GM11168 (cell line): ENCODE data around the gene OMP.

Source experiments
- in situ Hi-C: fragments of 300-500 bp; cut with MboI; formaldehyde crosslinking; loops from one replicate; pipeline ENCODE4 v1.12.0; 2022; ENCODE audit warnings: low sequenced_read_pairs; ENCODE audit not compliant: unreplicated experiment

The OMP gene

DNA sequence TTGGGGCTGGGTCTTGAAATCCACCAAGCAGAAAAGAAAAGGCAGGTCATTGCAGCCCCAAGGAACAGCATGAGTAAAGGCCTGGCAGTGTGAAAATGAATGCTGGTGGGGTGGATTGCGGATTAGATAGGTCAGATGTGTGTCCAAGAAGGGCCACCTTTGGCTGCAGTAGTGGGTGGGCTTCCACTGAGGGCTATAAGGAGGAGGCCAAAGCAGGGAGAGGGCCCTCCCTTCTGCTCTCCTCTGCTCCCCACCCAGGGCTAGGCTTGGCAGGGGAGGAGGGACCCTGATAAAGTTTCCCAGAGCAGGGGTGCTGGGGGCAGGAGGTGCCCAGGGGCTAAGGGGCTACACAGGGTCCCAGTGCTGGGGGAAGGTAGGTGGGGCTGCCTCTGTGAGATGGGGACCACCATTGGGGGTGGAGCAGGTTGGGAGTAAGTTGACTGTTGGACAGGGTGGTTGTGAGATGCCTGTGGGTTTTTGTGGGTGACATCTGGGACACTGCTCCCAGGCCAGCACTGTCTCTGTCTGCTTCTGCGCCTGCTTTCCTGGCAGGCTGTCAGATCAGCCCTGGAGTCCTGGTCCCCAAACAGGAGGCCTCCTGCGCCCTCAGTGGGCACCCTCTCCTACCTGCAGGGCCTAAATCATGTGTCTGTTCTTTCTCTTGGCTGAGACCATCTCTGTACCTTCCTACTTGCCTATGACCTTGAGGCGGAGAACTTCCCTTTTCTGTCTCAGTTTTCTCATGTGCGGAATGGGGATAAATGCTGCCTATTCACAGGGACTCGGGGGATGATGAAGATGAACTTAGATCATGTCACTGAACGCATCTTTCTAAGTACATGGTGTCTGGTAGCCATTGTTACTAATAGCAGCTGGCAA lies 33.9 kb upstream of the OMP start:
- in situ Hi-C loops = no loop called here

DNA sequence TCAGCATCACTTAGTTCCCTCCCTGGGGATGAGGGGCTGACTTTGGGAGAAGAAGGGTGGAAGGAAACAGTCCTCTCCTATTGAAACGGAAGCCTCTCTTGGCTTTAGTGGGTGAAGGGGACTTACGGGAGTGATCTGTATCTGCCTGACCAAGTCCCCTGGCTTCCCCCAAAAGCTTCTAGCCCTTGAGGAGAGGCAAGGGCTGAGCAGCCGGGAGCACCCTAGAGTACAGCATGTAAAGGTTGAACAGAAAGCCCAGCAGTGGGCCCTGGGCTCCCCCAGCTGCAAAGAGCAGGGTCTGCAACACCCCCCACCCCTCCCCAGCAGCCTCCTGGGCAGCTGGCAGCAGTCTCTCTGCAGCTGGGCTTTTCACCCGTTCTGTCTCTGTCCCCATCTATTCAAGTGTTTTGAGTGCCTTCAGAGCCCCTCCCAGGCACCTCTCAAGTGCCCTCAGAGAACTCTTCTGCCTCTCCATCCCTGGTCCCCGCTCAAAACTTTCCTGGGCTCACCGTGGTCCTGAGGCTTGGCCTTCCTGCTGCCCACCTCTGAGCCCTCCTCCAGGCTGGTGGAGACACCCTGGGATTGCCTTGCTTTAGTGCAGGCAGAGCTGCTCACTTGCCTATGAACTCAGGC lies 33.2 kb upstream of the OMP start:
- in situ Hi-C loops = no loop called here

DNA sequence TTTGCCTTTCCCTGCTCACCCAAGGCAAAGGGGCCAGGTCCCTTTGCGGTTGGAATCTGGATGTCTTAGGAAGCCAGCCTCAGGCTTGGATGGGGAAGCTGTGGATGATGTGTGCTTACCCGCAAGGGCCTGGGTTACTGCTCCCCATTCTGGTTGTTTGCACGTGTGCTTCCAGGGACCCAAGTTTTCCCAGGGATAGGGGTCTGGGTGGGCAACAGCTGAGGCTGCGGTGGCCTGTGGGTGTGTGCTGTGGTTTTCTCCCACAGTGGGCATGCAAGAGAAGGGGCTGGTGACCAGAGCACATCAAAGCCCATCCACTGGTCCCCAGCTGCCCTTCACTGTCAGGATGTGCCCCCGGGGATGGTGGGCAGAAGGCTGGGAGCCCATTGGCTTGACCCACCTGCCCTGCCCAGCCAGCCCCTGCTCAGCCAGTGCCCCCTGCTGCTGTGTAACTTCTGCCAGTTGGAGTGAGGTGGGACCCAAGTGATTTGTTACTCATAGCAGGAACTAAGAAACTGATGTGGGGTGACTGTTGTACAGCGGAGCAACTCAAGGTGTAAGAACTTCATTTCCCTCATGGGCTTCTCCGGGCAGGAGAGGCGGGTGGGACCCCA lies 32.6 kb upstream of the OMP start:
- in situ Hi-C loops = no loop called here

DNA sequence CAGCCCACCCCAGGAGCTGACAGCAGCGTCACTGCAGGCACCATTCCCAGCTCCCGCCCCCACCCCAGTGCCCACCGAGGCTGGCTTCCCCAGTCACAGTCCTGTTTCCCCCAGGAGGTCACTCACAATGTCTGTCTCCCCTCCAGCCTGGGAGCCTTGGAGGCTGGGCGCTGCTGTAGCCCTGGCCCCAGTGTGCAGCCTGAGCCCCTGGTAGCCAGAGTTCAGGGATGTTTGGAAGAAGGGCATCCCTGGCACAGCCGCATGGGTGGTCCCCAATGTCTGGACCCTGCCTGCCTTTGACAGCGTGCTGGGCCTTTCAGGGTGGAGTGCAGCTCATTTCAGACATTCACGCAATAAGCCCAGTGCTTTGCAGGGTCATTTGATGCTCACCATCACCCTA lies 31.6 kb upstream of the OMP start:
- in situ Hi-C loops = no loop called here

DNA sequence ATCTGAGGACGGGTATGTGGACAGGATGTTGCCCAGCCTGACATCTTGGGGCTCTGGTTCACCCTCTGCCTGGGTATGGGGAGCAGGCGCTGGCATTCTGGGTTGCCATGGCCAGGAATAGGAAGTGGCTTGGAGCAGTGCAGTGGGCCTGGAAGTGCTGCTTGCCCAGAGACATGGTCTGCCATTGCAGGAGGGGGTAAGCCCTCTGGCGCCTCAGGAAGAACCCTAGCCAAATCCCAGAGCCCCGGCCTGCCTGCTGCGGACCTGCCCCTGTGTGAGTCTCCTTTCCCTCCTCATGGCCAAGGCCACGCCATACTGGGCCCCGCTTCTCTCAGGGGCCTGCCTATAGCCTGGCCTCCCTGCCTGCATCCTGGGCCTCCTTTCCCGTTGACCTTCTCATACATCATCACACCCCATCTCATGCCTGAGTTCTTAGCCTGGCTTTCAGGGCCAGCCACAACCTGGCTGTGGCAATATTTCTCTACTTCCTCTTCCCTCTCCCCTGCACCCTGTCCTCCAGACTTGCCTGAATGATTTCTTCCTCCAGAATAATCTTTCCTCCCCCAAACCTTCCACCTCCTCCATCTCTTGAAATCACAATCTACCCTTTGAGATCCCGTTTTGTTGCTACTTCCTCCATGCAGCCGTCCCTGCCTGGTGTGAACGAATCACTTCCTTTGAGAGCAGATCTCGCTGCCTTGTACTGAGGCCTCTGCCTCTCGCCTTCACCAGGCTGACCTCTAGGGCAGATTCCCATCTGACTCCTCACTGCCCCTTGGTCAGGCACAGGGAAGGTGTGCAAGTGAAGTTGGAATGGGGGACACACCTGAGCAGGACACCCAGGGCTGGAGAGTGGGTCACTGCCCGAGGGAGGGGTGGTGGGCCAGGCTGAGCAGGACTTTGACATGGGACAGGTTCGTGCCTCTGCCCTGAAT lies 30.7 kb upstream of the OMP start:
- in situ Hi-C loops = no loop called here

DNA sequence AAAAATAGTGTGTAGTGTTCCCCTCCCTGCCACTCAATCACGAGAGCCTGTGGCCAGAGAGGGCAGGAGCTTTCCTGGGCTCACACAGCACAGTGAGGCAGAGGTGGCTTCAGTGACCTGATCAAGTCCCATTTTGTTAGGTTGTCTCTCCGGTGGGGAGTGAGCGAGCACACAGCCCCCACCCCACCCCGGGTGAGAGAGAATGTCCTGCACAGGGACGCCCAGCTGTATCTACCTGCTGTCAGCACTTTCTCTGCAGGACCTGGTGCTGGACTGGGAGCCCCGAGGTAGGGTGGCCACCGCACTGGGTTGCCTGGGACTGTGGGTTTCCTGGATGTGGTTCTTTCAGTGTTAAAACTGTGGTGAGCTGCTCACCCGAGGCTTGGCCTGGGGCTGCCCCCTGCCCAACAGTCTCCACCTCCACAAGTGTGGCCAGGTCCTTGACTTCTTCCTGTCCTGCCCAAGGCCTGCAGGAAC lies 29.8 kb upstream of the OMP start:
- in situ Hi-C loops = no loop called here

DNA sequence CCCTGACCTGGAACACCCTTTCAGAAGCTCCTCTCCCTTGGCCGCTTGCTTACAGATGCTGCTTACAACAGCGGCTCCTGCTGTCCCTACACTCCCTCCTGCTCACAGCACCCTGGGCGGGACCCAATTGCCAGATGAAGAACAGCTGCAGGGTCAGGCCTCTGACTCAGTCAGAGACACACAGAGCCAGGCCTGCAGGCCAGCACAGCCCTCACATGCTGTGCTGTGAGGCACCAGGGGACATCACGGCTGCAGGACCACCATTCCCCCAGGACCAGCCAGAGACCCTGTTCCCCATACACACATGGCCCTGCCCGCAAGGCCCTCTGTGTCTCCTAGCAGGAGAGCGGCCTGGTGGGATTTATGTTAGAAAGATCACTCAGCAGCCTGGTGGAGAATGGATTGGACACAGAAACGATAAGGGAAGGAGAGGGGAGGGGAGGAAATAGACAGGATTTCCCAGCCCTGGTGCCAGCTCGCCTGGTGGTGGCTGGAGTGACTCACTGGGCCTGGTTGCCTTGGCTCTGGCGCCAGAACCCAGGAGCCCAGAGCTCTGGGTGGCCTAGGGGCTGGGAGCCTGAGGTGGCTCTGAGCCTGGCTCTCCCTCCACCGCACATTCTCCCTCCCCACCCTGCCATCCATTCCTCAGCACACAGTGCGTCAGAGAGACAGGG lies 29.2 kb upstream of the OMP start:
- in situ Hi-C loops = no loop called here

DNA sequence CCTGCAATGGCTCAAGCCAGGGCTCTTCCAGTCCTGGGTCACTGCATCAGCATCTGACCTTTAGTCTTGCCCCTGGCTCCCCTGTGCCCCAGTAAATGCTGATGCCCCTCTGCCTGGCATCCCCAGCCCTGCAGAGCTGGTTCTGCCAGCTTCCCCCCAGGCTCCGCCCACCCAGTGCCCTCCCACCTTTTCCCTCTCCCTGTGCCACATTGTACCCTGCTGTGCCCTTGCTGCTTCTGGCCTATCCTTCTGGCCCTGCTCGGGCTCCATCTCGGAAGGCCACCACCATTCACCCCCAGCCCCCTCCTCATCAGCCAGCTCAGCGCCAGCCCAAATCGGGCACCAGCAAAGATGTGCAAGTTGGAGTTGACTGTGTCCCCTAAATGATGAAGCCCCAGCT lies 28.4 kb upstream of the OMP start:
- in situ Hi-C loops = no loop called here

DNA sequence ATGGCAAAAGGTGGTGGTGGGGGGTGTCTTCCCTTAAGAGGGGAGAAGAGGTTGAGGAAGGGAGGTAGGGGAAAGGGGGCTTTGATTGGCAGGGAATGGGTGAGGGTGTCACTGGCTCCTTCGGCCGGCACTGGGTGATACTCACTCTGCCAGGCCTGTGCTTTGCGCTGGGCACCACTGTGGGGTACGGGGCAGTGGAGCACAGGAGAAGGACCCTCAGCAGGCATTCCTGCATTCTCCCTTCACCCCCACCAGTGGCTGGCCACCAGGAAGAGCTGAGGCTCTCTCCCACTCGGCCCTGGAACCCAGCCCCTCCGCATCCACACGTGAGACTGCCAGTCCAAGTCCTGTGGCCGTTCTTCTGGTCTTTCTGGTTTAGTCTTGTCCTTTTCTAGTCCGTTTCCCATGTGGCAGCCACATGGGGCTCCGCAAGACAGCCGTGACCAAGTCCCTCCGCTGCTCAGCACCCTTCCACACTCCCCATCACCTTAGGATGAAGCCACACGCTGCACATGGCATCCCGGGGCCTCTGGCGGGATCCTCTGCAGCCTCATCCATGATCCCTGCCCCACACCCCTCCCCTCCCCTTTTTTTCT lies 27.9 kb upstream of the OMP start:
- in situ Hi-C loops = no loop called here

DNA sequence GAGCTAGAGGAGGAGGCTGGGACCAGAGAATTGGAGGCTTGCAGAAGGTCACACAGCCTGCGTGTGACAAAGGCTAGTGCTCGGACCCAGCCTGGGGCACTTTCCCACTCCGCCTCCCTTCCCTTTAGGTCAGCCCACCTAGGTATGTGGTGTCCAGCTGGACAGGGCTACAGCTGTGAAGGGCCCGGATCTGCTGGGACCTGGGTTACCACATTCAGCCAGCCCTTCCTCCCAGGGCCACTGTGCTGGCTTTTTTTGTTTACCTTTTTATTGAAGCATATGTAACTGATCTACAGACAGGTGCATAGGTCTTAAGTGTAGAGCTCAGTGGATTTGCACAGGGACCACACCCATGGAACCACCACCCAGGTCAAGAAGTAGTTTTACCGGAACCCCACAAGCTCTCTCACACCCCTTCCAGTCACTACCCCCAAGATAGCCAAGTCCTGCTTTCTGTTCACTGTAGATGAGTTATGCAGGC lies 27.2 kb upstream of the OMP start:
- in situ Hi-C loops = no loop called here

DNA sequence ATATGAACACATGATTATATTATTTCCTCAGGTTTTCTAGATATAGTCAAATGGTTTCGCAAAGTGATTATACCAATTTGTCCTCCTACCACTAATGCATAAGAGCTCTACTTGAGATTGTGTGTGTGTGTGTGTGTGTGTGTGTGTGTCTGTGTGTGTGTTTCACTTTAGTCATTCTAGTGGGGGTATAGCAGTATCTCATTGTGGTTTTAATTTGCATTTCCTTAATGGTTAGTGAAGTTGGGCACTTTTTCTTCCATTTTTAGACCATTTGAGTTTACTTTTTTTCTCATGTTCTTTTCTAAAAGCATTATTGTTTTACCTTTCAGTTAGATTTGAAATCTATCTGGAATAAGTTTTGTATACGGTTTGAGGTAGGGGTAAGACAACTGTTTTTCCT lies 23.0 kb upstream of the OMP start:
- in situ Hi-C loops = no loop called here

DNA sequence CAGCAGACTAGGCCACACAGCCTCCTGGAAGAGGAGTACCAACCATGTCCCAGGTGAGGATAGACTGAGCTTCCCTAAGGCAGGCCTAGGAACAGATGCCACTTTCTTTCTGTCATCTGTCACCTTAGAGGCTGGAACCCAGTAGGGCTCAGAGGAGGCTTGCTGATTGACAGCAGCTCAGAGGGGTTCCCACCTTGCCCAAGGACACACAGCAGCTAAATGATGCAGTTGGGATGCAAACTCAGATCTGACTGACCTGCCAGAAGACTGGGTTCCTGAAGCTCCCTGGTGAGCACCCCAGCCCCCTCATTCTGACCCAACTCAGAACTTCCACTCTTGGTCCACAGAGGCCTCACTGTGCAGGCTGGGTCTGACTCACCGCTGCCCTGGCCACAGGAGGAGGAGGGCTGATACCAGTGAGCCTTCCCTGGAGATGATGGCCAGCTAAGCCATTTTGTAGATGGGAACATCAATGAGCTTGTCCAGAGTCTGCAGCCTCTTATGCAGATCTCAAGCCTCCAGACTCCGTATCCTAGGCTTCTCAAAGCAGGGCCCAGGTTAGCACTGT lies 21.9 kb upstream of the OMP start:
- in situ Hi-C loops = no loop called here

DNA sequence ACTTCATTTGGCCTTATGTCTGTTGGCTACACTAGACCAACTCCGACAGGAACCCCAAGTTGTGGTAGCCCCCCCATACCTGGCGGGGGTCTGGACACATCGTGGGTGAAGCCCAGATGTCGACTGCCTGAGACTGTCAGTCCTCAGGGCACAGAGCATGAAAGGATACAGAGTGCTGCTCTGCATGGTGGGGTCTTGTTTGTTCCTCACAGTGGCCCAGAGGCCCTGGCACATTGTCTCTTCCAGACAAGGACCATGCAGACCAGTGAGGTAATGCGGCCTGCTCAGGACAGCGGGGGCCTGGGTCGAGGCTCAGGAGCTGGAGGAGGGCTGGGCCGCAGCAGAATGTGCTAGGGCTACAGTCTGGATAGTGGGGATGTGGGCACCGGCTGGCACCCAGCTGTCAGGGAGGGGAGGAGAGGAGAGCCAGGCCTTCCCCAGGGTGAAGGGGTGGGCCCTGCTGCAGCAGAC lies 21.2 kb upstream of the OMP start:
- in situ Hi-C loops = no loop called here

DNA sequence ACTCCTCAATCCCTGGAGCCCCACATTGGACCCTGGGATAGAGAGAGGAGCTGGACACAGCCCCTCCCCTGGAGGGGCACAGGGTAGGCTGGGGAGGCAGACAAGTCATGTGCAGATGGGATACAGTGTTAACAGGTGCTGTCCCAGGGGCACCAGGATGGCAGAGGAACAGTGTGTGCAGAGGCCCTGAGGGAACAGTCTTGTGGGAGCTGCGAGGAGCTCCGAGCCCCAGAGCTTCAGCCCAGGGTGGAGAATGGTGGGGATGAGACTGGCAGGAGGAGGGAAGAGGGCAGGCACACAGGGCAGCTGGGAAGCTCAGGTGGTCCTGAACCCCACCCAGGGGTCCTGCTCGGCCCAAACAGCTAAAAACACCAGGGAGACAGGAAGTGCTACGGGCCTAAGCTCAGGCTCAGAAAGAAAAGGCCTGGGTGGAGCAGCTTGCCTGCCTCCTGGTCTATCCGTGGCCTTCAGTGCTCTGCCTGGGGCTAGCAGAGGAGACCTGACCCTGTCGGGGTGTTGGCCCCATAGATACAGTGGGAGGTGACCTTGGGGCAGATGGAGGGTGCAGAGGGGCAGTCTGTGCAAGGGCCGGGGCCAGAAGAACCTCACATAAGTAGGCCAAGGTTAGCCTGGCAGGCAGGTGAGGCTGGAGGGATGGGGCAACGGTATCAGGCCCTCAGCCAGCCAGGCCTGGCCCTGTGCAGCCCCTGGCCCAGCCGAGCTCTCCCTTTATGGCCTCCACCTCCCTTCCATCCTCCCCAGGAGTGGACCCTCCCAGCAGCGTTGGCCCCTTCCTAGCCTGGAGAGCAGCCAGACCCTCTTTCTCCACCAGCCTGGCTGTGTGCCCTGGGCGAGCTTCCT lies 20.4 kb upstream of the OMP start:
- in situ Hi-C loops = no loop called here

DNA sequence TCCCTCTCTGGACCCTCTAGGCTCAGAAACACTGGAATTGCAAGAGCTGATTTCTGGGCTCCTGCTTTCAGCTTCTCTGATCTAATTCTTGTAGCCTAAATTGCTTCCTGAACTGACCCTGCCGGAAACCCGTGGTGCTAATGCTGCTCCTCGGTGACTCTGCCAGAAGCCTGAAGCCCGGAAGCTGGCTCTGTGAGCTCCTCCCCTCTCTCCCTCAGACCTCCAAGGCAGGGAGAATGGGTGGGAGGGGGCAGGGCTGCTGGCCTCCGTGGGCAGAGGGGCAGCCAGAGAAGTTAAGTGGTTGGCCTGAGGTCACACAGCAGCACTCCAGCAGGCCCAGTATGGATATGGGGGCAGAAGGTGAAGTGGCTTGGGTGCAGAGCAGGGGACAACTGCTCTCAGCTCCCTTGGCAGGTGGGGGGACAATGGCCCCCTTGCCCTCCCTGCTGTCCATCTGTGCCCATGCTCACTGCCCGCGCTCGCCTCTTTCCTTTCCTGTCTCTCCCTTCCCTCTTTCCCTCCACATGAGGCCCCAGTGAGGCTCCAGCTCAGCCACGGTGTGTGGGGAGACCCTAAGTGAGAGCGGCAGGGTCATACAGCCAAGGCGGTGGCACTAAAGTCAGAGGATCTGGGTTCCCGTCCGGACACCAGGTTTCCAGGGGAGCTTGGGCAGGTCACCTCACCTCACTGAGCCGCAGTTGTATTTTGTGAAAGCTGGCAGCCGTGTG lies 19.6 kb upstream of the OMP start:
- in situ Hi-C loops = no loop called here

DNA sequence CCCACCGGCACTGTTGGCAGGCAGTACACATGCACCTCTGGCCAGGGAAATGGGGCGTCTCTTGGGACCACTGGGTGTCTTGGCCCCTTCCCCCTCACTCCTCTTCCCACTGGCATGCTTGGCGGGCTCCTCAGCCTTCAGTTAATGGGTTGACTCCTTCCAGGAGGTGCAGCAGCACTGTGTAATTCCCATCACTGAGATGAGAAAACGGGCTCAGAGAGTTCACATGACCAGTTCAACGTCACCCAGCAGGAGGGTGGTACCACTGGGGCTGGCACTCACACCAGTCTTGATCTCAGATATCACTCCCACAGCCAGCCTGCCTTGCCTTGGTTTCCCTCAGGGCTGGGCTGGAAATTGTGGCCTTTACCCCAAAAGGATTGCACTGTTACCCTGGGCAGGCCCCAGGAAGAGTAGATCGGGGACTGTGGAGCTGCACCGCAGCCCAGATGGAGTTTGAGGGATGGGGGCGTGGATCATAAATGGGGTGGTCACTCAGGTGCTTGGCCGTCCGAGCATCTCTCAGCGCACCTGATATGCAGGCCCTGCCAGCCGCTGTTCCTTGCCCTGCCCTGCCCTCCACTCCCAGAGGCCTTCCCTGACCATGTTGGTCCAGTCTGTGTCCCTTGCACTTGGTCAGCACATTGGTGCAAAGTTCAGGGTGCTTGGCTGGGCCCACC lies 18.9 kb upstream of the OMP start:
- in situ Hi-C loops = no loop called here
